Common myeloid progenitor, CD34-positive (primary cell): ENCODE measurements around the gene ERMN.
"Not testable (repeated sequence)": the region's sequence is repeated elsewhere in the genome, so short reads cannot be mapped to it uniquely, and the experiment has no call there.

ENCODE experiments used
- CTCF ChIA-PET: fragments of 350-600 bp; sonication (Branson Sonifier 250); formaldehyde crosslinking; loops from one replicate; lab custom pipeline; 2021; ENCODE audit warnings: antibody characterized with exemption; lab: Charles Lee
- POLR2A ChIA-PET: fragments of 350-600 bp; sonication (Branson Sonifier 250); formaldehyde crosslinking; loops from one replicate; lab custom pipeline; 2021; ENCODE audit warnings: antibody characterized with exemption; lab: Charles Lee
- DNase-seq, 3 donors: peaks; one replicate each; pipeline versions ENCODE4 v3.0.0 to v3.0.0-alpha.2; 2013
- H3K27ac ChIP-seq, 2 experiments: 1 replicate in 1 of 2; 2 replicates in 1 of 2; pipeline ENCODE4 v1.7.0; 2013; ENCODE audit warnings: inconsistent platforms in 2 of 2, low read length in 2 of 2, mild to moderate bottlenecking in 2 of 2, low read depth in 1 of 2, moderate library complexity in 1 of 2; ENCODE audit not compliant: severe bottlenecking in 2 of 2, insufficient read depth in 1 of 2, poor library complexity in 1 of 2
- H3K27me3 ChIP-seq, 5 experiments: replicated peaks in 2 of 5; 1 replicate in 3 of 5; 2 replicates in 2 of 5; pipeline versions ENCODE4 v1.6.1 to v1.7.0; 2013; ENCODE audit warnings: low read length in 4 of 5, mild to moderate bottlenecking in 2 of 5, moderate library complexity in 2 of 5, inconsistent platforms in 1 of 5; ENCODE audit not compliant: insufficient read depth in 5 of 5, control insufficient read depth in 4 of 5
- H3K36me3 ChIP-seq, 4 experiments: 1 replicate in 2 of 4; 2 replicates in 2 of 4; pipeline versions ENCODE4 v1.6.1 to v1.7.0; 2013; ENCODE audit warnings: low read length in 3 of 4, control low read depth in 1 of 4, mild to moderate bottlenecking in 1 of 4; ENCODE audit not compliant: control insufficient read depth in 4 of 4, insufficient read depth in 4 of 4
- H3K4me1 ChIP-seq, 4 experiments: 1 replicate in 3 of 4; 2 replicates in 1 of 4; pipeline versions ENCODE4 v1.6.1 to v1.7.1; 2013; ENCODE audit warnings: low read length in 3 of 4, mild to moderate bottlenecking in 3 of 4, control low read depth in 1 of 4, inconsistent platforms in 1 of 4, moderate library complexity in 1 of 4; ENCODE audit not compliant: control insufficient read depth in 4 of 4, insufficient read depth in 4 of 4; ENCODE audit errors: control extremely low read depth in 1 of 4
- H3K4me3 ChIP-seq, 7 experiments: 1 replicate in 4 of 7; 2 replicates in 3 of 7; pipeline versions ENCODE4 v1.5.1 to v1.7.0; 2013; ENCODE audit warnings: mild to moderate bottlenecking in 7 of 7, low read length in 6 of 7, moderate library complexity in 6 of 7, inconsistent platforms in 2 of 7, low read depth in 2 of 7, control low read depth in 1 of 7; ENCODE audit not compliant: insufficient read depth in 4 of 7, control insufficient read depth in 1 of 7; ENCODE audit errors: extremely low read depth in 1 of 7
- H3K9me3 ChIP-seq, 5 experiments: 1 replicate in 4 of 5; 2 replicates in 1 of 5; pipeline versions ENCODE4 v1.6.1 to v1.7.1; 2013; ENCODE audit warnings: low read length in 4 of 5, mild to moderate bottlenecking in 2 of 5, inconsistent platforms in 1 of 5, low read depth in 1 of 5, moderate library complexity in 1 of 5; ENCODE audit not compliant: control insufficient read depth in 4 of 5, insufficient read depth in 2 of 5; ENCODE audit errors: control extremely low read depth in 1 of 5
- WGBS: methylation state at CpG from one replicate; pipeline ENCODE4 v1.1.5; 2013; ENCODE audit not compliant: insufficient coverage; 5-methylcytosine and 5-hydroxymethylcytosine counted together

The ERMN gene

GRCh38 chr2:157290525-157290924 is 35.1 kb downstream of the ERMN start:
- ChIA-PET POLR2A (no interaction called here), CTCF (no interaction called here)
- WGBS: 78% methylated on average over 2 of the region's 2 CpGs
- H3K27me3 ChIP-seq: no peaks in the 10 kb centered on the region
- no peak overlapping the region for H3K4me3 ChIP-seq
- H3K4me1 ChIP-seq: peaks cover 0 to 6% (median 2%) of the 10 kb centered on the region in 4 experiments
- H3K9me3 ChIP-seq: no peaks in the 10 kb centered on the region
- no peaks in the 10 kb centered on the region for H3K36me3 ChIP-seq
- peak in 2 of 3 donors; percentile 7 to 22 for DNase-seq
- no peak overlapping the region for H3K27ac ChIP-seq

- WGBS: no CpG with 5 or more reads among the region's 1 CpG
- Histone ChIP-seq H3K27me3 (no peaks in the 10 kb centered on the region), H3K27ac (no peak overlapping the region), H3K9me3 (no peaks in the 10 kb centered on the region), H3K4me1 (peaks cover 0 to 6% (median 2%) of the 10 kb centered on the region in 4 experiments), H3K4me3 (no peak overlapping the region), H3K36me3 (no peaks in the 10 kb centered on the region)
- POLR2A ChIA-PET: no interaction called here
- CTCF ChIA-PET: interaction anchor here (1.1 to 3.2 kb wide), 3 partner anchors 15 to 37 kb away, joined by 3 to 13 read pairs (median 4); no protein-coding TSS in a partner anchor
- no peak for DNase-seq
These were observed 38.5 kb downstream of the ERMN start for GRCh38 chr2:157287160-157287559.

- POLR2A ChIA-PET: no interaction called here
These were observed 42.2 kb downstream of the ERMN start for GRCh38 chr2:157283468-157283867.

GRCh38 chr2:157281316-157281715 is 44.3 kb downstream of the ERMN start:
- POLR2A ChIA-PET: no interaction called here
- CTCF ChIA-PET: interaction anchor here (0.8 to 2.4 kb wide), 3 partner anchors 20 to 46 kb away, joined by 3 to 6 read pairs (median 5); no protein-coding TSS in a partner anchor
- peaks cover 0 to 6% (median 2%) of the 10 kb centered on the region in 5 experiments for H3K9me3 ChIP-seq

More at GRCh38 chr2:157283468-157283867, 42.2 kb downstream of the ERMN start:
- peaks cover 0 to 6% (median 2%) of the 10 kb centered on the region in 5 experiments for H3K9me3 ChIP-seq
- no CpG with 5 or more reads among the region's 2 CpGs for WGBS
- CTCF ChIA-PET: interaction anchor here (2.4 to 2.6 kb wide), 2 partner anchors 19 to 44 kb away, joined by 6 to 12 read pairs; no protein-coding TSS in a partner anchor
- H3K36me3 ChIP-seq: no peaks in the 10 kb centered on the region
- no peak overlapping the region for H3K4me3 ChIP-seq
- no peak for DNase-seq
- H3K27me3 ChIP-seq: no peaks in the 10 kb centered on the region
- no peak overlapping the region for H3K27ac ChIP-seq
- H3K4me1 ChIP-seq: no peaks in the 10 kb centered on the region

GRCh38 chr2:157279311-157279710 is 46.3 kb downstream of the ERMN start:
- H3K9me3 ChIP-seq, H3K27ac ChIP-seq, POLR2A ChIA-PET, H3K27me3 ChIP-seq, H3K36me3 ChIP-seq, H3K4me1 ChIP-seq, H3K4me3 ChIP-seq, CTCF ChIA-PET, DNase-seq: not testable (repeated sequence)
- 99% methylated on average over 7 of the region's 7 CpGs for WGBS

More at GRCh38 chr2:157281316-157281715, 44.3 kb downstream of the ERMN start:
- no peak overlapping the region for H3K27ac ChIP-seq
- no peaks in the 10 kb centered on the region for H3K36me3 ChIP-seq
- H3K4me3 ChIP-seq: no peak overlapping the region
- DNase-seq: no peak
- H3K4me1 ChIP-seq: no peaks in the 10 kb centered on the region
- WGBS: 100% methylated on average over 4 of the region's 6 CpGs
- H3K27me3 ChIP-seq: no peaks in the 10 kb centered on the region

DNA sequence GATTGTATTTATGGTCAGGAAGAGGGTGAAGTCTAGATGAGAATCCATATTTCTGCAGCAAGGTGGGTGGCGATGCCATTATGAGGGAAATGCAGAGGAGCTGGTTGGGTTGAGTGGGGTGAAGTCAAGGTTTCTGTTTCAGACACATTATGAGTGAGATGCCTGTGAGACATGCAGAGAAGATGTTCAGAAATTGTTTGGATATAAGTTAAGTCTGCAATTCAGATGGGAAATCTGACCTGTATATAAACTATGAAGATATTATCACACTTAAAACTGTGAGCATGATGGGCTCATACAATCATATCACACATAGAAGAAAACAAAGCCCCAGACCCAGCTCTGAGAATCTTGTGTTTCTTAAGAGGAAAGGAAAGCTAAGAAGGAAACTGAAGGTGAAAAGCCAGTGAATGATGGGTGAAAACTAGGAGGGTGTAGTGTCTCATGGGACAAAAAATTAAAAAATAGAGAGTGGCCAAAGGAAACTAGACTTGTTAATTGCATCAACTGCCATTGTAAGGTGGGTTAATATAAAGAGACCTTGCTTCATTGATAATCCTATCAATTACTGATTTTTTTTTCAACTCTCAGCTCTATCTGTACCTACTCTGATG is 53.9 kb downstream of the ERMN start:
- Histone ChIP-seq H3K27me3 (no peaks in the 10 kb centered on the region), H3K27ac (no peak overlapping the region), H3K4me1 (peaks cover 0 to 22% (median 6%) of the 10 kb centered on the region in 4 experiments), H3K9me3 (no peaks in the 10 kb centered on the region), H3K4me3 (no peak overlapping the region), H3K36me3 (no peaks in the 10 kb centered on the region)
- ChIA-PET CTCF (interaction anchor here (0.6 to 1.6 kb wide), 3 partner anchors 10 to 232 kb away, joined by 3 to 4 read pairs (median 3); no protein-coding TSS in a partner anchor), POLR2A (no interaction called here)
- 91% methylated on average over 1 of the region's 1 CpG for WGBS
- no peak for DNase-seq

GRCh38 chr2:157269922-157270321 is 55.7 kb downstream of the ERMN start:
- H3K4me1 ChIP-seq: peaks cover 0 to 22% (median 6%) of the 10 kb centered on the region in 4 experiments
- no peaks in the 10 kb centered on the region for H3K27me3 ChIP-seq
- peak overlapping the region in 1 of 7 experiments; percentile 18 for H3K4me3 ChIP-seq
- 0% methylated on average over 1 of the region's 2 CpGs for WGBS
- H3K9me3 ChIP-seq: no peaks in the 10 kb centered on the region
- CTCF ChIA-PET: interaction anchor here (1.6 kb wide), 1 partner anchor 8 kb away, joined by 4 read pairs; no protein-coding TSS in a partner anchor
- POLR2A ChIA-PET: no interaction called here
- DNase-seq: peak; percentile 37 to 92 (median 86)
- H3K36me3 ChIP-seq: no peaks in the 10 kb centered on the region
- H3K27ac ChIP-seq: no peak overlapping the region
